Right lobe of liver (tissue), 6 donors: ENCODE data around the gene BAIAP2. TPM values are rescaled to one million over a fixed set of nuclear protein-coding genes. Genes with fewer than 3 reads are reported as not detected.

Source experiments
- ATAC-seq, 4 donors: fragments of 200-7000 bp; cut with Tn5 transposase; one replicate each; pipeline ENCODE4 v1.9.1; 2020; ENCODE audit warnings: mild to moderate bottlenecking in 4 of 4, moderate library complexity in 4 of 4
- DNase-seq, 3 donors: peaks; one replicate each; pipeline ENCODE4 v3.0.0-alpha.2; 2020
- H3K27ac ChIP-seq, 3 donors: fragments of 200-600 bp; one replicate each; pipeline ENCODE4 v1.8.0; 2022
- H3K27me3 ChIP-seq, 2 donors: fragments of 200-600 bp; one replicate each; pipeline ENCODE4 v1.8.0; 2022
- H3K36me3 ChIP-seq, 4 donors: fragments of 200-600 bp; sonication (generic) in 1 of 4; one replicate each; pipeline versions ENCODE4 v1.5.1 to v1.8.0; 2017 to 2022; ENCODE audit warnings: control low read depth in 1 of 4
- H3K4me1 ChIP-seq, 4 donors: fragments of 200-600 bp; sonication (generic) in 1 of 4; one replicate each; pipeline versions ENCODE4 v1.5.1 to v1.8.0; 2017 to 2022; ENCODE audit warnings: control low read depth in 1 of 4
- H3K4me3 ChIP-seq, 3 donors: fragments of 200-600 bp; one replicate each; pipeline ENCODE4 v1.8.0; 2022
- H3K9me3 ChIP-seq, 4 donors: fragments of 200-600 bp; sonication (generic) in 1 of 4; one replicate each; pipeline versions ENCODE4 v1.5.1 to v1.8.0; 2017 to 2022; ENCODE audit warnings: control low read depth in 1 of 4
- CTCF ChIP-seq, 4 donors: fragments of 200-600 bp in 3 of 4; fragments of 450-650 bp in 1 of 4; IDR thresholded peaks; one replicate each; pipeline versions ENCODE4 v1.5.1 to v1.8.0; 2016 to 2022; ENCODE audit warnings: antibody characterized with exemption in 4 of 4, mild to moderate bottlenecking in 2 of 4
- POLR2A ChIP-seq: fragments of 450-650 bp; IDR thresholded peaks from one replicate; pipeline ENCODE4 v1.6.1; 2017; ENCODE audit warnings: antibody characterized with exemption, mild to moderate bottlenecking
- WGBS: methylation state at CpG from one replicate; pipeline ENCODE4 v1.1.6; 2018; ENCODE audit warnings: low coverage, low lambda C conversion rate; ENCODE audit not compliant: insufficient coverage; ENCODE audit errors: missing lambda C conversion rate; 5-methylcytosine and 5-hydroxymethylcytosine counted together
- intact Hi-C, 2 donors: fragments of 100-400 bp; cut with DNase I; formaldehyde crosslinking; loops; one replicate each; pipeline versions ENCODE4 v1.11.2 to v1.14.1; 2022
- total RNA-seq, 6 experiments: library from RNA; depleted of rRNA in 2 of 6; stranded (reverse); fragments of >200 nt in 2 of 6; fragmentation: NEBNext Ultra II Directional in 3 of 6; extraction: Animal tissue kit (Norgen Biotek cat#: 25700) in 3 of 6; gene quantifications; one replicate each; pipeline versions ENCODE4 v1.1.0 to v1.2.4, GENCODE V29; 2016 to 2023
- donor health status: DM: no; HTN: yes; CAD: no.
- donor health status: DM: no; HTN: no; CAD: no.
- donor health status: DM: no; HTN: no; CAD: no.
- donor health status: DM: no; HTN: yes; CAD: no.
- donor health status: DM: no; HTN: yes; CAD: no.

Gene BAIAP2
- total RNA-seq, 6 experiments from 2014 or later = 46.6 to 139 (median 63.3) TPM

- no peak for TF ChIP-seq POLR2A
- TF ChIP-seq CTCF (IDR thresholded peaks at IDR 0.05) = no peak
- peak overlapping the region in 2 of 3 donors; percentile 46 to 69 for H3K27ac ChIP-seq
- no peaks in the 10 kb centered on the region for H3K36me3 ChIP-seq
- 4% methylated on average over 21 of the region's 22 CpGs for WGBS
- H3K27me3 ChIP-seq = no peaks in the 10 kb centered on the region
- ATAC-seq (peak in 1 of 4 donors; percentile 0), DNase-seq (peak in 2 of 3 donors; percentile 61 to 65)
- peaks cover 0 to 50% (median 25%) of the 10 kb centered on the region in 4 donors for H3K4me1 ChIP-seq
- intact Hi-C loops = no loop called here
- no peaks in the 10 kb centered on the region for H3K9me3 ChIP-seq
- H3K4me3 ChIP-seq = peak overlapping the region; percentile 50 to 85 (median 59)
Observed at GRCh38 chr17:81033535-81034167, 1.3 kb upstream of the BAIAP2 start.

GRCh38 chr17:81034168-81034777, 678 bp upstream of the BAIAP2 start:
- ATAC-seq (peak in 1 of 4 donors; percentile 4), DNase-seq (peak in 1 of 3 donors; percentile 38)
- 4% methylated on average over 9 of the region's 49 CpGs for WGBS

DNA sequence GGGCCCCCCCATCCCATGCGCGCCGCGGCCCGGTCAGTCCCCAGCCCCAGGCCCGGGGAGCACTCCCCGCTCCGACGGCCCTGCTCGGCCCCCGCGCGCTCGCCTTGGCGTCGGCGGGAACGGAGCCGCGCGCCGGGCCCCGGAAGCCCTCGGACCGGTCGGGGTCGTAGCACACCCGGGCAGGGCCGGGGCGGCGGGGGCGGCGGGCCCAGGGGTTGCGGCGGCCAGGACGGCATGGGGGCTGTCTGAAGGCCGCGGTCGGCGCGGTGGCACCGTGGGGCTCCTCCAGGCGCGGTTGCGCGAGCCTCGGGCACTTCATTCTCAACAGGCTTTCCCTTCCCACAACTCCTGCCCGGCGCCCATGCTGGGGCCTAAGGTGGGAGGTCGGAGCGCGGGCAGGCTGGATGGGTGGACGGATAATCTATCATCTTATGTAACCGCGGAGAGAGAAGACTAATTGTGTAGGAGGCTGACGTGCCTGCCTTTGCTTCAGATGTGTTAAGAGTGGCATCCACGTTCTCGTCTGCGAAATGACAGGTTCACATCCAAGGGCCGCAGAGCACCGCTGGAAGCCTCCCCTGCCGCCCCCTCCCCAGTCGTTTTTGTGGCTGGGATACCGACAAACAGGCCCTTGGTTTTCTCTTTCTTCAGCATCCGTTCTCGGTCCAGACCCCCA, 708 bp downstream of the BAIAP2 start:
- no peaks in the 10 kb centered on the region for H3K27me3 ChIP-seq
- intact Hi-C loops = no loop called here
- WGBS = 11% methylated on average over 5 of the region's 66 CpGs
- ATAC-seq (no peak), DNase-seq (peak in 2 of 3 donors; percentile 52 to 68)
- peak overlapping the region; percentile 43 to 82 (median 72) for H3K27ac ChIP-seq
- no peaks in the 10 kb centered on the region for H3K9me3 ChIP-seq
- H3K36me3 ChIP-seq = no peaks in the 10 kb centered on the region
- peak overlapping the region; percentile 47 to 85 (median 73) for H3K4me3 ChIP-seq
- H3K4me1 ChIP-seq = peaks cover 0 to 68% (median 34%) of the 10 kb centered on the region in 4 donors
- TF ChIP-seq POLR2A (no peak), CTCF (IDR thresholded peaks at IDR 0.05) (no peak)

More at GRCh38 chr17:81034168-81034777, 678 bp upstream of the BAIAP2 start:
- H3K9me3 ChIP-seq = no peaks in the 10 kb centered on the region
- H3K4me3 ChIP-seq = peak overlapping the region; percentile 50 to 85 (median 59)
- peaks cover 0 to 57% (median 28%) of the 10 kb centered on the region in 4 donors for H3K4me1 ChIP-seq
- H3K27ac ChIP-seq = peak overlapping the region; percentile 26 to 69 (median 46)
- no peaks in the 10 kb centered on the region for H3K36me3 ChIP-seq
- intact Hi-C loops = no loop called here
- TF ChIP-seq POLR2A (no peak), CTCF (IDR thresholded peaks at IDR 0.05) (no peak)
- no peaks in the 10 kb centered on the region for H3K27me3 ChIP-seq

DNA sequence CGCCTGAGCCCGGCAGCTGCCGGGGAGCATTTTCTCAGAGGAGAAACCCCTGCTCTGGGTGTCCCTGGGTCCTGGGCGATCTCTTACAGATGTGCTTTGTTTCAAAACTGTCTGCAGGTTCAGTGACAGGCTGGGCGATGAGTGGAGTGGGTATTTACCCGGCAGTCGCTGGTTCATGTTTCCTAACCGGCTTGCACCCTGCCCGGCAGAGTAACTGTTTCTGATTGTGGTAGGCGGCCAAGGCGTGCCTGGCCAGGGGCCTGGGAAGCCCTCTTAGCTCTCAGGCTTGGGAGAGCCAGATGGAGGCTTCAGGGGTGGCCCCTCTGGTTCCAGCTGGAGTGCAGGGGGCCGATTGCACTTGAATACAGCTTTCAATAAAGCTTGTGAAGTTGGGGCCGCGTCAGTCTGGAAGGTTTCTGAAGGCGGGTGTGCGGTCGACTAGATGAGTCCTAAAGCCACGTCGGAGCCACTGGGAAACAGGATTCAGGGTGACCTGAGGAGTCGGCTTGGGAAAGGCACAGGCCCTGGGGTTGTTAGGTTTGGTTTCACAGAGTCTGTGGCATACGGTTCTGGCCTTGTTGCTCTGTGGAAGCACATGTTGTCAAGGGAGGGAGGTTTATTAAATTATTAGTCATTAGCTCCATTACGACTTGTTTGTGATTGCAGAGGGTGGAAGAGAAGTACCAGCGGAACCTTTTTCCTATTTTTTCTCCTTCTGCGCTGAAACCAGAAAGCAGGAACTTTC, 1.4 kb downstream of the BAIAP2 start:
- H3K4me3 ChIP-seq = peak overlapping the region; percentile 47 to 85 (median 73)
- DNase-seq (peak; percentile 46 to 72 (median 69)), ATAC-seq (peak in 3 of 4 donors; percentile 3 to 13 (median 6))
- peaks cover 0 to 65% (median 32%) of the 10 kb centered on the region in 4 donors for H3K4me1 ChIP-seq
- intact Hi-C loops = no loop called here
- peak overlapping the region; percentile 43 to 82 (median 72) for H3K27ac ChIP-seq
- TF ChIP-seq CTCF (IDR thresholded peaks at IDR 0.05) (no peak), POLR2A (no peak)
- no peaks in the 10 kb centered on the region for H3K9me3 ChIP-seq
- no peaks in the 10 kb centered on the region for H3K27me3 ChIP-seq
- no peaks in the 10 kb centered on the region for H3K36me3 ChIP-seq
- WGBS = 14% methylated on average over 14 of the region's 24 CpGs
